Gastrocnemius medialis (tissue), 4 donors: ENCODE results near the gene SIAH3. TPM values are rescaled to one million over a fixed set of nuclear protein-coding genes. Genes with fewer than 3 reads are reported as not detected.

ENCODE experiments used
- ATAC-seq, 2 donors: fragments of 150-250 bp; one replicate each; pipeline ENCODE4 v1.9.1; 2016
- DNase-seq, 2 donors: peaks; one replicate each; pipeline ENCODE4 v3.0.0-alpha.2; 2019
- H3K27ac ChIP-seq, 4 donors: fragments of 200-600 bp; sonication (generic); 1 replicate in 1 of 4; 2 replicates in 3 of 4; pipeline ENCODE4 v1.5.1; 2016 to 2018; ENCODE audit warnings: mild to moderate bottlenecking in 2 of 4, moderate library complexity in 1 of 4
- H3K27me3 ChIP-seq, 3 donors: fragments of 200-600 bp; sonication (generic) in 2 of 3; 1 replicate in 1 of 3; 2 replicates in 2 of 3; pipeline versions ENCODE4 v1.5.1 to v1.6.0; 2016 to 2019; ENCODE audit warnings: mild to moderate bottlenecking in 1 of 3, moderate library complexity in 1 of 3
- H3K36me3 ChIP-seq, 2 donors: fragments of 200-600 bp; sonication (generic) in 1 of 2; one replicate each; pipeline ENCODE4 v1.5.1; 2017 to 2018
- H3K4me1 ChIP-seq, 2 donors: fragments of 200-600 bp; sonication (generic) in 1 of 2; one replicate each; pipeline ENCODE4 v1.5.1; 2016 to 2017; ENCODE audit warnings: mild to moderate bottlenecking in 2 of 2
- H3K4me3 ChIP-seq, 4 donors: fragments of 200-600 bp; sonication (generic) in 3 of 4; 1 replicate in 1 of 4; 2 replicates in 3 of 4; pipeline ENCODE4 v1.5.1; 2016 to 2019; ENCODE audit warnings: mild to moderate bottlenecking in 2 of 4
- H3K9me3 ChIP-seq, 3 donors: fragments of 200-600 bp; sonication (generic) in 2 of 3; 1 replicate in 1 of 3; 2 replicates in 2 of 3; pipeline ENCODE4 v1.5.1; 2016 to 2019
- POLR2A ChIP-seq, 2 donors: fragments of 450-650 bp; IDR thresholded peaks; one replicate each; pipeline ENCODE4 v1.6.1; 2017; ENCODE audit warnings: antibody characterized with exemption in 2 of 2, mild to moderate bottlenecking in 2 of 2, moderate library complexity in 2 of 2
- in situ Hi-C, 4 donors: fragments of 200-750 bp; cut with MboI; loops; one replicate each; pipeline versions ENCODE4 v1.15.0 to v1.8.0; 2017; ENCODE audit warnings: low sequenced_read_pairs in 4 of 4
- intact Hi-C: fragments of 100-400 bp; cut with DNase I; formaldehyde crosslinking; loops from one replicate; pipeline ENCODE4 v1.15.1; 2023; ENCODE audit warnings: low total_unique reads
- total RNA-seq, 4 donors: library from RNA; depleted of rRNA; stranded (reverse); fragments of >200 nt; gene quantifications; one replicate each; pipeline versions ENCODE4 v1.1.0 to v1.2.3, GENCODE V29; 2016
- TF ChIP-seq, protein P1 (sequence below), 5 experiments: fragments of 450-650 bp in 3 of 5; fragments of 200-600 bp in 2 of 5; sonication (generic) in 2 of 5; IDR thresholded peaks in 4 of 5; conservative IDR thresholded peaks in 1 of 5; 1 replicate in 4 of 5; 2 replicates in 1 of 5; pipeline ENCODE4 v1.5.1; 2016 to 2019; ENCODE audit warnings: antibody characterized with exemption in 5 of 5, mild to moderate bottlenecking in 3 of 5, moderate library complexity in 3 of 5

Gene SIAH3
- total RNA-seq, 4 donors from 2014 or later, result not detected

DNA sequence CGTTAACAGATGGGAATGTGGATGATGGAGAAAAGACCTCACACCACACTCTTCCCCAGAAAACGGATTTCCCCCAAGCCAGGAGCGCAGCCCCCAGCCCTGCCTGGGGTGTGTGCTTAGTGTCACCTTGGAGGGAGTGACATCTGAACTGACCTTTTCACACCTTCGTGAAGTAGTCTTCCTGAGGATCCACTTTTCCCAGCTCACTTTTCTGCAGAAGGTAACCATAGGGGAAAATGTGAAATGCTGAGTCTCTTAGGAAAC lies 26.2 kb downstream of the SIAH3 start:
- TF ChIP-seq, protein P1, sequence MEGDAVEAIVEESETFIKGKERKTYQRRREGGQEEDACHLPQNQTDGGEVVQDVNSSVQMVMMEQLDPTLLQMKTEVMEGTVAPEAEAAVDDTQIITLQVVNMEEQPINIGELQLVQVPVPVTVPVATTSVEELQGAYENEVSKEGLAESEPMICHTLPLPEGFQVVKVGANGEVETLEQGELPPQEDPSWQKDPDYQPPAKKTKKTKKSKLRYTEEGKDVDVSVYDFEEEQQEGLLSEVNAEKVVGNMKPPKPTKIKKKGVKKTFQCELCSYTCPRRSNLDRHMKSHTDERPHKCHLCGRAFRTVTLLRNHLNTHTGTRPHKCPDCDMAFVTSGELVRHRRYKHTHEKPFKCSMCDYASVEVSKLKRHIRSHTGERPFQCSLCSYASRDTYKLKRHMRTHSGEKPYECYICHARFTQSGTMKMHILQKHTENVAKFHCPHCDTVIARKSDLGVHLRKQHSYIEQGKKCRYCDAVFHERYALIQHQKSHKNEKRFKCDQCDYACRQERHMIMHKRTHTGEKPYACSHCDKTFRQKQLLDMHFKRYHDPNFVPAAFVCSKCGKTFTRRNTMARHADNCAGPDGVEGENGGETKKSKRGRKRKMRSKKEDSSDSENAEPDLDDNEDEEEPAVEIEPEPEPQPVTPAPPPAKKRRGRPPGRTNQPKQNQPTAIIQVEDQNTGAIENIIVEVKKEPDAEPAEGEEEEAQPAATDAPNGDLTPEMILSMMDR (IDR thresholded peaks at IDR 0.05 in 4 of 5, conservative IDR thresholded peaks at IDR 0.05 in 1 of 5), result no peak
- H3K4me1 ChIP-seq, result peaks cover 0 to 4% of the 10 kb centered on the region in 2 donors
- in situ Hi-C loops (no loop called here), intact Hi-C loops (no loop called here)
- no peaks in the 10 kb centered on the region for H3K36me3 ChIP-seq
- no peak overlapping the region for H3K4me3 ChIP-seq
- ATAC-seq (no peak), DNase-seq (no peak)
- no peaks in the 10 kb centered on the region for H3K27me3 ChIP-seq
- H3K27ac ChIP-seq, result no peak overlapping the region
- H3K9me3 ChIP-seq, result no peaks in the 10 kb centered on the region

DNA sequence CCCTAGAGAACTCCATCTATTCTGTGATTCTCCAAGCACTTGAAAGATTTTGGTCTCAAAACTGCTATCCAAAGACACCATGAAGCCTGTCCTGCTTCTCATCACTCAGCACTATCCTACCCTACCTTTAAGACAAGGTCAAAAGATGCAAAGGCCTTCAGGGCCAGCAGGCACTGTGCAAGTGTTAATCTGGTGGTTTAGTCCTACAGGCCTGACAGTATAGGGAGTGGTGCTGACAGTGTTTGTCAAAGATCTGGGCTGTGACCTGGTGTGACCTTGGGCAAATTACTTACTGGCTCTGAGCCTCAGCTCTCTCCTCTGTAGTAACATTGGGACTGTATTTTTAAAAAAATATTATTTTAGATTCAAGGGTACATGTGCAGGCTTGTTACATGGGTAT lies 28.0 kb downstream of the SIAH3 start:
- Histone ChIP-seq H3K4me1 (peaks cover 0 to 4% of the 10 kb centered on the region in 2 donors), H3K36me3 (no peaks in the 10 kb centered on the region), H3K27me3 (no peaks in the 10 kb centered on the region), H3K4me3 (no peak overlapping the region), H3K9me3 (no peaks in the 10 kb centered on the region), H3K27ac (no peak overlapping the region)
- intact Hi-C loops (no loop called here), in situ Hi-C loops (loop anchor here in 2 of 4 donors (25.0 kb wide), 2 partner anchors 314 to 339 kb away; no protein-coding TSS in a partner anchor)
- TF ChIP-seq POLR2A (IDR thresholded peaks at IDR 0.05), result no peak
- TF ChIP-seq, protein P1 (IDR thresholded peaks at IDR 0.05 in 4 of 5, conservative IDR thresholded peaks at IDR 0.05 in 1 of 5), result no peak
- ATAC-seq, result no peak
- DNase-seq, result no peak

DNA sequence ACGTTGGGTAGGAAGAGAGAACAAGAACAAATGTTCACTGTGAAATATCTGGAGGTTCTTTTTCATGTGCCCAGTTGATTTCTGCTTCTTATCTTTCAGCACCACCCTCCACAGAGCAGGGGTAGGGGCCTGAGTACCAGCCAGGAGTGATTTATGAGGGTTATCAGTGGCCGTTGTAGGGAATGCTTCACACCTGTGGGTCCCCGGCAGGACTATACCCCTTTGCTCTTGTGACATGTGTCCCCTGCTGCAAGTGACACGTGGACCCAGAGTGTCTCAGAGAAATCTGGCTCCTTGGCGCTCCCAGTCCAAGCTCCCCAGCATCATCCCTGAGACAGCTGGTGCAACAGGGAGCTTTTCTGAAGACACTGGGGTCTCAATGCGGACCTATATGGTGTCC lies 29.7 kb downstream of the SIAH3 start:
- in situ Hi-C loops (loop anchor here in 2 of 4 donors (25.0 kb wide), 2 partner anchors 315 to 340 kb away; no protein-coding TSS in a partner anchor), intact Hi-C loops (no loop called here)
- H3K4me3 ChIP-seq, result no peak overlapping the region
- DNase-seq, result no peak
- no peaks in the 10 kb centered on the region for H3K27me3 ChIP-seq
- no peaks in the 10 kb centered on the region for H3K4me1 ChIP-seq
- TF ChIP-seq, protein P1 (IDR thresholded peaks at IDR 0.05 in 4 of 5, conservative IDR thresholded peaks at IDR 0.05 in 1 of 5), result no peak
- H3K9me3 ChIP-seq, result no peaks in the 10 kb centered on the region
- ATAC-seq, result no peak
- H3K36me3 ChIP-seq, result no peaks in the 10 kb centered on the region
- H3K27ac ChIP-seq, result no peak overlapping the region

DNA sequence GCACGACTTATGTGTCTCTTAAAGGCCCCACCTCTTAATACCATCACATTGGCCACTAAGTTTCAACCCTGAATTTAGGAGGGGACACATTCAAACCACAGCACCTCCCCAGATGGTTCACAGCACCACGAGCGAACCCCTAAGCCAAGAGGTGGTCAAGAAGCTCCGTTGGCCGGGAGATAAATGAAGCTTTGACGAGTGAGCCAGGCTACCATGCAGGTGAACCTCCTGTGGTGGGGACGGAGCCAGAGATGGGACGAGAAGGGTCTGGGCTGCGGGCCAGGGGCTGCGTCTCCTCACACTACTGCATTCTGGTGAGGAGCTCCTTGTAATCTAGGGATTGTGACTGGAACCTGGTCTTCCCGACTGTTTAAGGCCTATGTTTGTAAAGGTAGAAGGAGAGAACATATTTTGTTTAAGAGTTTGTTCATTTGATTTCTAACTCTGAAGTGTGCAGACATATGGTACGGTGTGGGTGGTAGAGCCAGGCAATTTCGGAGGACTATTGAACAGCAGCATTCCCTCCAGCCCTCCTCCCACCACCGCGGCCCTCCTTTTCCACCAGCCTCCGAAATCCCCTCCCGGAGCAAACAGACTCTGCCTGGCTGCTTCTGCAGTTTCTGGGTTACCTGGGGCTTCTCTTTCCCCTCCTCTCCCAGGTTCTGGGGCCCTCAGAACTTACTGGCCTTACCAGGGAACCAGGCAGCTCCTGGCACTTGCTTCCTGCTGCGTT lies 31.3 kb downstream of the SIAH3 start:
- Histone ChIP-seq H3K4me3 (no peak overlapping the region), H3K27ac (no peak overlapping the region), H3K9me3 (no peaks in the 10 kb centered on the region), H3K36me3 (no peaks in the 10 kb centered on the region), H3K4me1 (no peaks in the 10 kb centered on the region), H3K27me3 (no peaks in the 10 kb centered on the region)
- no peak for TF ChIP-seq POLR2A (IDR thresholded peaks at IDR 0.05)
- TF ChIP-seq, protein P1 (IDR thresholded peaks at IDR 0.05 in 4 of 5, conservative IDR thresholded peaks at IDR 0.05 in 1 of 5), result no peak
- no peak for ATAC-seq
- no peak for DNase-seq
- intact Hi-C loops (no loop called here), in situ Hi-C loops (loop anchor here in 2 of 4 donors (25.0 kb wide), 2 partner anchors 317 to 342 kb away; no protein-coding TSS in a partner anchor)

DNA sequence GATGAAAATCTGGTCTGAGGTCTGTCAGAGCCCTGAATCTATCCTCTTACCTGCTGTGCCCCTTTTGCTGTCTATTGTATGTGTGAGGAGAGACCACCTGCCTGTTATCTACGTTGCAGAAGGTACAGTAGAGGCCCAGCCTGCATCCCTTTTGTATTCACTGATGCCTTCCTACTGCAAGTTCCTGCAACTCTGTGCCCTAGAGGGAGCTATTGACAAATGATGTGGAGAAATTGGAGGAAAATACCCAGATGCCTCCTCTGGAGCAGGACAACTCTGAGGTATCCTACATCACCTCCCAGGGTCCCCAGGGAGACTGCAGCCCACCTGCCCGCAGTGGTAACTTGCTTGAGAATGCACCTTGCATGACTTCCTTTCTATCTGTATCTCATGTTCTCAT lies 33.7 kb downstream of the SIAH3 start:
- no peak for DNase-seq
- Histone ChIP-seq H3K27ac (no peak overlapping the region), H3K4me1 (no peaks in the 10 kb centered on the region), H3K36me3 (no peaks in the 10 kb centered on the region), H3K9me3 (no peaks in the 10 kb centered on the region), H3K4me3 (no peak overlapping the region), H3K27me3 (no peaks in the 10 kb centered on the region)
- no peak for ATAC-seq
- TF ChIP-seq POLR2A (IDR thresholded peaks at IDR 0.05), result no peak
- TF ChIP-seq, protein P1 (IDR thresholded peaks at IDR 0.05 in 4 of 5, conservative IDR thresholded peaks at IDR 0.05 in 1 of 5), result no peak
- intact Hi-C loops, result no loop called here
- in situ Hi-C loops, result loop anchor here in 2 of 4 donors (25.0 kb wide), 2 partner anchors 319 to 344 kb away; no protein-coding TSS in a partner anchor
